GM21526 (cell line): ENCODE measurements around the gene NFIC.
"Not testable (repeated sequence)": the region's sequence is repeated elsewhere in the genome, so short reads cannot be mapped to it uniquely, and the experiment has no call there.

Source experiments
- ATAC-seq: cut with Tn5 transposase; IDR thresholded peaks from one replicate; pipeline ENCODE4 v1.9.1; 2021; ENCODE audit warnings: moderate library complexity; ENCODE audit not compliant: unreplicated experiment, low FRiP score

NFIC gene

GRCh38 chr19:3370728-3371591, 4.6 kb downstream of the NFIC start:
- ATAC-seq: no peak

- ATAC-seq: no peak
Observed at GRCh38 chr19:3372413-3372812, 6.0 kb downstream of the NFIC start.

GRCh38 chr19:3373971-3374368, 7.6 kb downstream of the NFIC start:
- no peak for ATAC-seq

GRCh38 chr19:3374369-3375112, 8.2 kb downstream of the NFIC start:
- no peak for ATAC-seq

- ATAC-seq: no peak
Observed at GRCh38 chr19:3375221-3376090, 9.1 kb downstream of the NFIC start.

- ATAC-seq: not testable (repeated sequence)
Observed at GRCh38 chr19:3376091-3376455, 9.7 kb downstream of the NFIC start.

GRCh38 chr19:3378352-3379150, 12.2 kb downstream of the NFIC start:
- ATAC-seq: no peak

- ATAC-seq: no peak
Observed at GRCh38 chr19:3380829-3381228, 14.4 kb downstream of the NFIC start.

GRCh38 chr19:3381701-3382372, 15.5 kb downstream of the NFIC start:
- ATAC-seq: no peak

GRCh38 chr19:3382460-3383100, 16.2 kb downstream of the NFIC start:
- no peak for ATAC-seq

GRCh38 chr19:3383121-3383722, 16.8 kb downstream of the NFIC start:
- no peak for ATAC-seq

GRCh38 chr19:3386447-3387234, 20.3 kb downstream of the NFIC start:
- no peak for ATAC-seq

GRCh38 chr19:3387645-3388589, 21.5 kb downstream of the NFIC start:
- ATAC-seq: no peak

- ATAC-seq: no peak
Observed at GRCh38 chr19:3389446-3389778, 23.0 kb downstream of the NFIC start.

GRCh38 chr19:3389876-3390371, 23.5 kb downstream of the NFIC start:
- no peak for ATAC-seq

GRCh38 chr19:3391911-3392310, 25.5 kb downstream of the NFIC start:
- ATAC-seq: not testable (repeated sequence)

GRCh38 chr19:3392480-3392879, 26.1 kb downstream of the NFIC start:
- no peak for ATAC-seq
